Progenitor cell of endocrine pancreas (in vitro differentiated cells): Measurements from ENCODE around the gene WDR33. TPM values are rescaled to one million over a fixed set of nuclear protein-coding genes. Genes with fewer than 3 reads are reported as not detected.

Experiments
- DNase-seq: peaks from one replicate; pipeline ENCODE4 v3.0.0; 2021; ENCODE audit warnings: low spot score; ENCODE audit not compliant: unreplicated experiment
- H3K27ac Mint-ChIP-seq: 2 replicates; pipeline ENCODE4 v1.8.0; 2021; ENCODE audit warnings: mild to moderate bottlenecking, moderate library complexity, mixed read lengths
- H3K27me3 Mint-ChIP-seq: 2 replicates; pipeline ENCODE4 v1.8.0; 2021; ENCODE audit warnings: mixed read lengths
- H3K36me3 Mint-ChIP-seq: 2 replicates; pipeline ENCODE4 v1.8.0; 2022; ENCODE audit warnings: mixed read lengths; ENCODE audit not compliant: insufficient read depth
- H3K4me1 Mint-ChIP-seq: 2 replicates; pipeline ENCODE4 v1.8.0; 2021; ENCODE audit warnings: low read depth, mixed read lengths
- H3K4me3 Mint-ChIP-seq: 2 replicates; pipeline ENCODE4 v1.8.0; 2021; ENCODE audit warnings: low read depth, mild to moderate bottlenecking, moderate library complexity, mixed read lengths
- H3K9me3 Mint-ChIP-seq: 2 replicates; pipeline ENCODE4 v1.8.0; 2021; ENCODE audit warnings: low read depth, mixed read lengths
- total RNA-seq: library from RNA; stranded (reverse); gene quantifications from 2 replicates; pipeline ENCODE4 v1.2.1, GENCODE V29; 2021
- TF ChIP-seq, protein P1 (sequence below): fragments of 200-600 bp; sonication (generic); IDR thresholded peaks from one replicate; pipeline ENCODE4 v1.5.0; 2021; ENCODE audit warnings: antibody characterized with exemption, mild to moderate bottlenecking; ENCODE audit not compliant: unreplicated experiment

The WDR33 gene
- total RNA-seq, 1 donor from 2014 or later, result 74.2 TPM

DNA sequence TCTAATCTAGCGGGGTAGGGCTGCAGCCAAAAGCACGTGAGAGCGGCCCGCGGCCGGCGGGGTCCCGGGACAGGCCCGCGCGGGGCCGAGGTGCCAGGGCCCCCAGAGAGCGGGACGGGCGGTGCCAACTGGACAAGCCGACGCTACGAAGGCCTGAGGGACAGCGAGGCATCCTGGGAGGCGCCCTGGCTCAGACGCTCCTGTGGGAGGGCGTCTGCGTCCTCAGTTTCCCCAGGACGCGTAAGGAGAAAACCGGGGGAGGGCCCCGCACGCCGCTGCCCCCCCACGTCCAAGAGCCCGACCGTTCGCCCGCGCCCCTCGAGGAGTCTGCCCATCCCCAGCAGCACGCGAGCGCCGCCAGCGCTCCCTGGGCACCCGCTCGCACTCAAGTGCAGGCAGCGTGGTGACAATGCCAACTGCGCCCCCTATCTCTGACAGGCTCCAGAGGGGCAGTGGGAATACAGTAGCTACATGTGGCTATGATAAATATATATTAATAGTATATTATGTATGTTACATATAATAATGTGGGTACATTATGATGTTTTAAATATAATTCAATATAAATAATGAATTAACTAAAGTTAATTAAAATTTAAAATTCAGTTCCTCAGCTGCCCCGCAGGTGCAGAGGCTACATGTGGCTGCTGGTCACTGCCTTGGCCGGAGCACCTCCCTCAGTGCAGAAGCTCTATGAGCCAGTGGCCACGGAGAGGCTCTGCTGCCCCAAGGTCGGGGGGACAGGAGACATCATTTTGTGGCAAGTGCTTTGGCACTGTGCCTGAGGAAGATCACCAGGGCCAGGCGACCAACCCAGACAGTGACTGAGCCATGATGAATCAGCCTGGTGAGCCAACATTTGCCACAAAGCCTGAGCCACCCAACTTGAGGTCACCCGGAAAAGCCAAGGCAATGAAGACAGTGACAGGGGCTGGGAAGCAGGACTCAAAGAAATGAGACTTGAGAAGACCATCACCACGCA, 115.2 kb downstream of the WDR33 start:
- no peak overlapping the region for H3K4me3 Mint-ChIP-seq
- no peak overlapping the region for H3K27ac Mint-ChIP-seq

DNA sequence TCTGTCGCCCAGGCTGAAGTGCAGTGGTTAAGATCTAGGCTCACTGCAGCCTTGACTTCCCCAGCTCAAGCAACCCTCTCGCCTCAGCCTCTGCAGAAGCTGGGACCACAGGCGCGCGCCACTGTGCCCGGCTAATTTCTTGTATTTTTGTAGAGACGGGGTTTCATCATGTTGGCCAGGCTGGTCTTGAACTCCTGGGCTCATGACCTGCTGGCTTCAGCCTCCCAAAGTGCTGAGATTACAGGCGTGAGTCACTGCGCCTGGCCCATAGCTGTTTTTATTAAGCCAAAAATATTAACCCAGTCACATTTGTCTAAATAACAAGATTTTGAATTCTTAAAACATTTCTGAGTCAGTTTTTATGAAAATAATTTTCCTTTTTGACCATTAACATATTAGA, 116.0 kb downstream of the WDR33 start:
- no peaks in the 10 kb centered on the region for H3K27me3 Mint-ChIP-seq
- no peaks in the 10 kb centered on the region for H3K4me1 Mint-ChIP-seq
- H3K36me3 Mint-ChIP-seq, result peaks cover 2% of the 10 kb centered on the region
- H3K27ac Mint-ChIP-seq, result no peak overlapping the region
- TF ChIP-seq, protein P1, sequence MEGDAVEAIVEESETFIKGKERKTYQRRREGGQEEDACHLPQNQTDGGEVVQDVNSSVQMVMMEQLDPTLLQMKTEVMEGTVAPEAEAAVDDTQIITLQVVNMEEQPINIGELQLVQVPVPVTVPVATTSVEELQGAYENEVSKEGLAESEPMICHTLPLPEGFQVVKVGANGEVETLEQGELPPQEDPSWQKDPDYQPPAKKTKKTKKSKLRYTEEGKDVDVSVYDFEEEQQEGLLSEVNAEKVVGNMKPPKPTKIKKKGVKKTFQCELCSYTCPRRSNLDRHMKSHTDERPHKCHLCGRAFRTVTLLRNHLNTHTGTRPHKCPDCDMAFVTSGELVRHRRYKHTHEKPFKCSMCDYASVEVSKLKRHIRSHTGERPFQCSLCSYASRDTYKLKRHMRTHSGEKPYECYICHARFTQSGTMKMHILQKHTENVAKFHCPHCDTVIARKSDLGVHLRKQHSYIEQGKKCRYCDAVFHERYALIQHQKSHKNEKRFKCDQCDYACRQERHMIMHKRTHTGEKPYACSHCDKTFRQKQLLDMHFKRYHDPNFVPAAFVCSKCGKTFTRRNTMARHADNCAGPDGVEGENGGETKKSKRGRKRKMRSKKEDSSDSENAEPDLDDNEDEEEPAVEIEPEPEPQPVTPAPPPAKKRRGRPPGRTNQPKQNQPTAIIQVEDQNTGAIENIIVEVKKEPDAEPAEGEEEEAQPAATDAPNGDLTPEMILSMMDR, result no peak
- H3K4me3 Mint-ChIP-seq, result no peak overlapping the region
- peaks cover 10% of the 10 kb centered on the region for H3K9me3 Mint-ChIP-seq
- no peak for DNase-seq

More for the DNA sequence above, 115.2 kb downstream of the WDR33 start:
- peaks cover 2% of the 10 kb centered on the region for H3K36me3 Mint-ChIP-seq
- H3K27me3 Mint-ChIP-seq, result no peaks in the 10 kb centered on the region
- peaks cover 7% of the 10 kb centered on the region for H3K4me1 Mint-ChIP-seq
- H3K9me3 Mint-ChIP-seq, result peaks cover 8% of the 10 kb centered on the region
- DNase-seq, result no peak
- TF ChIP-seq, protein P1, result peak; percentile 55

GRCh38 chr2:127690696-127691095, 120.3 kb downstream of the WDR33 start:
- H3K27ac Mint-ChIP-seq, result no peak overlapping the region
- DNase-seq, result no peak
- H3K9me3 Mint-ChIP-seq, result peaks cover 19% of the 10 kb centered on the region
- no peaks in the 10 kb centered on the region for H3K27me3 Mint-ChIP-seq
- H3K4me1 Mint-ChIP-seq, result no peaks in the 10 kb centered on the region
- TF ChIP-seq, protein P1, result no peak
- H3K36me3 Mint-ChIP-seq, result peaks cover 2% of the 10 kb centered on the region
- H3K4me3 Mint-ChIP-seq, result no peak overlapping the region

- TF ChIP-seq, protein P1, result no peak
- Mint-ChIP-seq H3K9me3 (peaks cover 19% of the 10 kb centered on the region), H3K4me3 (no peak overlapping the region), H3K27ac (no peak overlapping the region), H3K36me3 (peaks cover 2% of the 10 kb centered on the region), H3K4me1 (no peaks in the 10 kb centered on the region), H3K27me3 (peaks cover 6% of the 10 kb centered on the region)
- no peak for DNase-seq
Measured at GRCh38 chr2:127688405-127688804, 122.6 kb downstream of the WDR33 start.

GRCh38 chr2:127685410-127686080, 125.4 kb downstream of the WDR33 start:
- TF ChIP-seq, protein P1, result no peak
- H3K4me1 Mint-ChIP-seq, result no peaks in the 10 kb centered on the region
- H3K36me3 Mint-ChIP-seq, result no peaks in the 10 kb centered on the region
- H3K9me3 Mint-ChIP-seq, result peaks cover 10% of the 10 kb centered on the region
- no peak overlapping the region for H3K27ac Mint-ChIP-seq
- no peak for DNase-seq
- no peak overlapping the region for H3K4me3 Mint-ChIP-seq
- peaks cover 21% of the 10 kb centered on the region for H3K27me3 Mint-ChIP-seq
